ENCODE measurements around the gene ATF7. TPM values are rescaled to one million over a fixed set of nuclear protein-coding genes. Genes with fewer than 3 reads are reported as not detected.
"Not testable (repeated sequence)": the region's sequence is repeated elsewhere in the genome, so short reads cannot be mapped to it uniquely, and the experiment has no call there.

Gene ATF7
- total and polyA plus RNA-seq, 2 donors (not counting 1 experiment from before 2014, with no cell fraction given): 15.7 to 42.2 TPM

- H3K4me3 ChIP-seq (ENCODE audit: control extremely low read depth in 1 of 5, extremely low read depth in 1 of 5, insufficient read depth in 1 of 5, low read depth in 2 of 5, low read length in 4 of 5): no peak overlapping the region
- H3K4me2 ChIP-seq (replicated peaks; ENCODE audit: low read depth, low read length, poor library complexity, severe bottlenecking): no peak overlapping the region
- H3K27ac Mint-ChIP-seq: no peak overlapping the region
- ATAC-seq (ENCODE audit: low read depth) (no peak), DNase-seq (no peak)
- no peaks in the 10 kb centered on the region for H3K9me3 ChIP-seq (ENCODE audit: control extremely low read depth in 1 of 3, control insufficient read depth in 2 of 3, insufficient read depth in 1 of 3, low read length in 2 of 3)
- no peaks in the 10 kb centered on the region for H3K79me2 ChIP-seq (ENCODE audit: control insufficient read depth, insufficient read depth, low read length)
- H3K27me3 ChIP-seq (replicated peaks in 1 of 4; ENCODE audit: control extremely low read depth in 1 of 4, control insufficient read depth in 3 of 4, insufficient read depth in 4 of 4, low read length in 3 of 4): no peaks in the 10 kb centered on the region
- ChIA-PET CTCF (no interaction called here), POLR2A (no interaction called here)
- no peaks in the 10 kb centered on the region for H3K4me1 ChIP-seq (ENCODE audit: control insufficient read depth in 2 of 2, insufficient read depth in 2 of 2, low read length in 2 of 2)
- H3K9me3 Mint-ChIP-seq (ENCODE audit: insufficient read depth): no peaks in the 10 kb centered on the region
- TF ChIP-seq CTCF (IDR thresholded peaks at IDR 0.05): no peak
- TF ChIP-seq EZH2 (IDR thresholded peaks at IDR 0.05; ENCODE audit: borderline replicate concordance, insufficient read depth, low read depth, low read length, poor library complexity, severe bottlenecking): no peak
- no peaks in the 10 kb centered on the region for H3K27me3 Mint-ChIP-seq
- WGBS (ENCODE audit: insufficient coverage): no CpG with 5 or more reads among the region's 1 CpG
- H3K9ac ChIP-seq (ENCODE audit: low read length): no peak overlapping the region
- no peak overlapping the region for H2AFZ ChIP-seq (ENCODE audit: insufficient read depth, low read depth, low read length, poor library complexity, severe bottlenecking)
- H3K4me3 Mint-ChIP-seq: no peak overlapping the region
- H3K27ac ChIP-seq (ENCODE audit: low read length in 2 of 2): no peak overlapping the region
- H3K36me3 ChIP-seq (replicated peaks in 1 of 2; ENCODE audit: control extremely low read depth in 1 of 2, control insufficient read depth in 1 of 2, extremely low read depth in 1 of 2, insufficient read depth in 2 of 2, low read length in 1 of 2): no peaks in the 10 kb centered on the region
- no peaks in the 10 kb centered on the region for H4K20me1 ChIP-seq (ENCODE audit: control insufficient read depth, insufficient read depth, low read length, poor library complexity, severe bottlenecking)
- H3K4me1 Mint-ChIP-seq: no peaks in the 10 kb centered on the region
- intact Hi-C loops (cut with micrococcal nuclease): no loop called here
Measured at GRCh38 chr12:53651737-53652136, 25.6 kb upstream of the ATF7 start.

- DNase-seq; H3K9ac ChIP-seq (ENCODE audit: low read length); H3K4me3 Mint-ChIP-seq; H3K9me3 ChIP-seq (ENCODE audit: control extremely low read depth in 1 of 3, control insufficient read depth in 2 of 3, insufficient read depth in 1 of 3, low read length in 2 of 3); H2AFZ ChIP-seq (ENCODE audit: insufficient read depth, low read depth, low read length, poor library complexity, severe bottlenecking); H3K27ac Mint-ChIP-seq; H4K20me1 ChIP-seq (ENCODE audit: control insufficient read depth, insufficient read depth, low read length, poor library complexity, severe bottlenecking); H3K4me2 ChIP-seq (replicated peaks; ENCODE audit: low read depth, low read length, poor library complexity, severe bottlenecking); intact Hi-C loops (cut with micrococcal nuclease); ATAC-seq (ENCODE audit: low read depth); H3K79me2 ChIP-seq (ENCODE audit: control insufficient read depth, insufficient read depth, low read length); H3K27me3 ChIP-seq (replicated peaks in 1 of 4; ENCODE audit: control extremely low read depth in 1 of 4, control insufficient read depth in 3 of 4, insufficient read depth in 4 of 4, low read length in 3 of 4); H3K4me1 Mint-ChIP-seq; H3K27me3 Mint-ChIP-seq; H3K9me3 Mint-ChIP-seq (ENCODE audit: insufficient read depth); H3K4me1 ChIP-seq (ENCODE audit: control insufficient read depth in 2 of 2, insufficient read depth in 2 of 2, low read length in 2 of 2); POLR2A ChIA-PET; CTCF ChIA-PET; H3K4me3 ChIP-seq (ENCODE audit: control extremely low read depth in 1 of 5, extremely low read depth in 1 of 5, insufficient read depth in 1 of 5, low read depth in 2 of 5, low read length in 4 of 5); H3K27ac ChIP-seq (ENCODE audit: low read length in 2 of 2); H3K36me3 ChIP-seq (replicated peaks in 1 of 2; ENCODE audit: control extremely low read depth in 1 of 2, control insufficient read depth in 1 of 2, extremely low read depth in 1 of 2, insufficient read depth in 2 of 2, low read length in 1 of 2): not testable (repeated sequence)
- WGBS (ENCODE audit: insufficient coverage): no CpG with 5 or more reads among the region's 4 CpGs
Measured at GRCh38 chr12:53646300-53646699, 20.1 kb upstream of the ATF7 start.

All from B cell (primary cell).